ENCODE measurements around the gene SPRED3.

Gene SPRED3

GRCh38 chr19:38383184-38383583, 5.3 kb upstream of the SPRED3 start:
- DNase-seq (ENCODE audit: insufficient read length, low spot score) (no peak), FAIRE-seq (no peak)
- TF ChIP-seq CTCF (IDR thresholded peaks at IDR 0.05; ENCODE audit: insufficient read depth, missing control alignments), result no peak

DNA sequence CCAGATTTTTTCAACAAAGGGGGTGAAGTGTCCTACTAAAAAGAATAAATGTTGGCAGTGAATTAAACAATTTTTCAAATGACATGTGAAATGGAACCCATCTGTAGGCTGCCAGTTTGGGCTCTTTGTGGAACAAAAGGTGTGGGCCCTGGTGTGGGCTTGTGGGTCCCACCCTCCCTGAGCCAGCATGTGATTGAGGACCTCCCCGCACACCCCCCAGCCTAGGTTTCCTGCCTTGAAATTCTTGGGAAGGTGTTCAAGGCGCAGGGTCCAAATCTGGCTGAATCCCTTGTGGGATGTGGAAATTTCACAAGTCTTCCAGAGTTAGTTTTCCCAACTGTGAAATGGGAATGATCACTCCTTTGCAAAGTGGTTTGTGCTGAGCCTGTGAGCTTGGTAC, 4.8 kb upstream of the SPRED3 start:
- DNase-seq (ENCODE audit: insufficient read length, low spot score) (no peak), FAIRE-seq (no peak)
- TF ChIP-seq CTCF (IDR thresholded peaks at IDR 0.05; ENCODE audit: insufficient read depth, missing control alignments), result no peak

- DNase-seq (ENCODE audit: insufficient read length, low spot score), result no peak
- FAIRE-seq, result no peak
- no peak for TF ChIP-seq CTCF (IDR thresholded peaks at IDR 0.05; ENCODE audit: insufficient read depth, missing control alignments)
Measured at GRCh38 chr19:38384209-38385027, 4.1 kb upstream of the SPRED3 start.

GRCh38 chr19:38385057-38385803, 3.3 kb upstream of the SPRED3 start:
- no peak for TF ChIP-seq CTCF (IDR thresholded peaks at IDR 0.05; ENCODE audit: insufficient read depth, missing control alignments)

DNA sequence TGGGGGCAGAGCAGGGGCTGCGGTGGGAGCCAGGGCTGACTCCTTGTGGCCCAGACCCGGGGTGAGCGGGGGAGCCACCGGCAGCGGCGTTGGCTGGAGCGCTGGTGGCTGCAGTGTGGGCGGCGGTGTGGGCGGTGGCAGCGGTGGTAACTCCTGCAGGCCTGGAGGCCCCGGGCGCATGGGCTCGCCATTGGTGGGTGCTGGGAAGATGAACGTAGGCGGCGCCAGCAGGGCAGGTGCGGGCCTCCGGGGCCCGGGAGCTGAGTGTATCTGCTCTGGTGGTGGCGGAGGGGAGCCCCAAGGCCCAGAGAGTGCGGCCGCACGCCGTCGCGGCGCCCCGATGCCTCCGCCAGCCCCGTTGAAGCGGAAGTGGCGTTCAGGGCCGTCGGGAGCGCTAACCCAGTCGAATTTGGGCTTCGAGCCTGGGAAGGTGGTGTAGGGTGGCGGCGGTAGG, 2.7 kb upstream of the SPRED3 start:
- DNase-seq (ENCODE audit: insufficient read length, low spot score), result no peak
- FAIRE-seq, result no peak
- no peak for TF ChIP-seq CTCF (IDR thresholded peaks at IDR 0.05; ENCODE audit: insufficient read depth, missing control alignments)

More at GRCh38 chr19:38385057-38385803, 3.3 kb upstream of the SPRED3 start:
- DNase-seq (ENCODE audit: insufficient read length, low spot score) (no peak), FAIRE-seq (no peak)

GRCh38 chr19:38386300-38386970, 2.1 kb upstream of the SPRED3 start:
- no peak for TF ChIP-seq CTCF (IDR thresholded peaks at IDR 0.05; ENCODE audit: insufficient read depth, missing control alignments)
- no peak for FAIRE-seq
- DNase-seq (ENCODE audit: insufficient read length, low spot score), result no peak
